ENCODE measurements around the gene KIRREL1. TPM values are rescaled to one million over a fixed set of nuclear protein-coding genes. Genes with fewer than 3 reads are reported as not detected.

The KIRREL1 gene
- total and polyA plus RNA-seq, 7 donors: 0.92 to 57.0 (median 29.0) TPM

DNA sequence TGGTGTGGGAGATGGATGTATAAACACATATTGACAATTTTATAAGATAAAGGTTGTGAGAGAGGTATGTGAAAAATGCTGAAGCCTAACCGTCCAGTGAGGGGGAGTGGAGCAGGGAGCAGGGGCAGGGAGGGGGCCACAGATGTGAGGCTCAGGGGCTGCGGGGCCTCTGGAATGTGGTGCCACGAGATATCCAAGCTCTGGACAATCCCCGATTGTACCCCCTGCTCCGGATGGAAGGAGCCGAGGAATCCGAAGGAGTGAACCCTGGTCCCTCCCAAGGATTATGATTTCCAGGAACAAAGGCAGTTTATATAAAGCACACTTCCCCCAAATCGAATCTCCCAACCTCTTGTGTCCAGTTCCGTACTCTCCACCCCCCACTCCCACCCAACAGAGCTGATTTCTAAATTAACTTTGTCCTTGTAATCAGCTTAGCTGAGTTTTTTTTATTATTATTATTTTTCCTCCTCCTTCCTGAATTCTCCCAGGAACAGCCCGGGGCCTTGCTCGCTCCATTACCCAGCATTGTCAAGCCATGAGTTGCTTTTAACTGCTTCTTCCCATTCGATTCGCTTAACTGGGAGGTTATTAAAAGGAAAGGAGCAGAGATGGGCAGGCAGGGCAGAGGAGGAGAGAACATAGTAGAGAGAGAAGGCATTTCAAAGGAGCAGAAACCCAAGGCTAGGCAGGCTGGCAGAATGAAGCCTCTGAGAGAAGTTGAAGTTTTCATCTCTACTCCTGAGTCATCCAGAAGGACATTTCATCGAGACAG lies 9.4 kb downstream of the KIRREL1 start:
- Histone ChIP-seq H3K4me1 (peaks cover 0 to 100% (median 95%) of the 10 kb centered on the region in 4 donors), H3K27me3 (no peaks in the 10 kb centered on the region), H3K4me3 (peak overlapping the region in 1 of 4 donors; percentile 4), H3K27ac (peak overlapping the region; percentile 45 to 96 (median 80)), H3K9me3 (no peaks in the 10 kb centered on the region), H3K36me3 (no peaks in the 10 kb centered on the region)
- intact Hi-C loops (cut with DNase I): no loop called here
- WGBS, 2 donors: 73 to 81% methylated on average over 14 of the region's 14 CpGs
- no peak for DNase-seq
- TF ChIP-seq EP300 (IDR thresholded peaks at IDR 0.05) (no peak), POLR2AphosphoS5 (IDR thresholded peaks at IDR 0.05) (no peak), POLR2A (IDR thresholded peaks at IDR 0.05) (no peak)
- TF ChIP-seq, protein P1, sequence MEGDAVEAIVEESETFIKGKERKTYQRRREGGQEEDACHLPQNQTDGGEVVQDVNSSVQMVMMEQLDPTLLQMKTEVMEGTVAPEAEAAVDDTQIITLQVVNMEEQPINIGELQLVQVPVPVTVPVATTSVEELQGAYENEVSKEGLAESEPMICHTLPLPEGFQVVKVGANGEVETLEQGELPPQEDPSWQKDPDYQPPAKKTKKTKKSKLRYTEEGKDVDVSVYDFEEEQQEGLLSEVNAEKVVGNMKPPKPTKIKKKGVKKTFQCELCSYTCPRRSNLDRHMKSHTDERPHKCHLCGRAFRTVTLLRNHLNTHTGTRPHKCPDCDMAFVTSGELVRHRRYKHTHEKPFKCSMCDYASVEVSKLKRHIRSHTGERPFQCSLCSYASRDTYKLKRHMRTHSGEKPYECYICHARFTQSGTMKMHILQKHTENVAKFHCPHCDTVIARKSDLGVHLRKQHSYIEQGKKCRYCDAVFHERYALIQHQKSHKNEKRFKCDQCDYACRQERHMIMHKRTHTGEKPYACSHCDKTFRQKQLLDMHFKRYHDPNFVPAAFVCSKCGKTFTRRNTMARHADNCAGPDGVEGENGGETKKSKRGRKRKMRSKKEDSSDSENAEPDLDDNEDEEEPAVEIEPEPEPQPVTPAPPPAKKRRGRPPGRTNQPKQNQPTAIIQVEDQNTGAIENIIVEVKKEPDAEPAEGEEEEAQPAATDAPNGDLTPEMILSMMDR (IDR thresholded peaks at IDR 0.05): no peak

DNA sequence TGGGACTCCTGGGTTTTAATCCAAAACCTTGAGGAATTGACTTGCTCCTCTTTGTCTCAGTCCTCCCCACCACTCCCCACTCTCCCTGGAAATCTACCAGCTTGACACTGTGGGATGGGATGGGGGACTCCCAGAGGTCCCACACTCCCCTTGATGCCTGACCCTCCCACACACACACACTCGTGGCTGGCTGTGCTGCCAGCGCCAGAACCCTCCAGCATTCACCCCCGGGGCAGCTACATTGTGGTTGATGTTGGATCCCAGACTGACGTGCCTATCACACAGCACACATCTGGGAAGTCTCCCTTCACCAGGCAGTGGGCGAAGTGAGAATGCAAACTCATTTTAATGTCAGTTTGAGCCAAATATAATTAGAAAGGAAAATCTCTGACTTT lies 10.0 kb downstream of the KIRREL1 start:
- Histone ChIP-seq H3K4me1 (peaks cover 0 to 100% (median 97%) of the 10 kb centered on the region in 4 donors), H3K27ac (peak overlapping the region; percentile 45 to 96 (median 80)), H3K9me3 (no peaks in the 10 kb centered on the region), H3K4me3 (no peak overlapping the region), H3K36me3 (no peaks in the 10 kb centered on the region), H3K27me3 (no peaks in the 10 kb centered on the region)
- TF ChIP-seq POLR2A (IDR thresholded peaks at IDR 0.05): no peak
- TF ChIP-seq EP300 (IDR thresholded peaks at IDR 0.05): no peak
- TF ChIP-seq POLR2AphosphoS5 (IDR thresholded peaks at IDR 0.05): no peak
- TF ChIP-seq, protein P1 (IDR thresholded peaks at IDR 0.05): no peak
- intact Hi-C loops (cut with DNase I): no loop called here
- WGBS, 2 donors: 55 to 69% methylated on average over 5 of the region's 5 CpGs
- no peak for DNase-seq

DNA sequence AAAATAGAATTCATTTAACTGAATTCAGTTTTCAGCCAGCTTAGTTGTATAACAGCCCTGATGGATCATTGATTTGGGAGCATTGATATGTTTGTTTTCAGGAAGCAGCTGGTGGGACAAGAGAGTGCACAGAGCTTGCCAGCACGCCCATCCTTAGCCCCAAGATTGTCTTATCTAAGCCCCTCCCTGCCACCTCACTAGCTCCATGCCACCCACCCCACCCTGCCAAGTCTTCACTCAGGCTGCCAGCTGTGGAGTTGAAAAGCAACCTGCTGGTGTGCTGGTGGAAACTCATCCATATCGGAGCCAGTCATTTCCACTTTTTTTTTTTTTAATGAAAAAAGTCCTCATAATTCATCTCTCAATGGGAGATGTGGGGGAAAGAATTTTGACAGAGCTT lies 11.8 kb downstream of the KIRREL1 start:
- WGBS, 2 donors: 45 to 68% methylated on average over 2 of the region's 2 CpGs
- TF ChIP-seq POLR2AphosphoS5 (IDR thresholded peaks at IDR 0.05): no peak
- TF ChIP-seq, protein P1 (IDR thresholded peaks at IDR 0.05): no peak
- Histone ChIP-seq H3K27ac (peak overlapping the region; percentile 10 to 96 (median 87)), H3K9me3 (no peaks in the 10 kb centered on the region), H3K4me1 (peaks cover 0 to 100% (median 99%) of the 10 kb centered on the region in 4 donors), H3K4me3 (no peak overlapping the region), H3K36me3 (no peaks in the 10 kb centered on the region), H3K27me3 (no peaks in the 10 kb centered on the region)
- intact Hi-C loops (cut with DNase I): no loop called here
- DNase-seq: no peak

DNA sequence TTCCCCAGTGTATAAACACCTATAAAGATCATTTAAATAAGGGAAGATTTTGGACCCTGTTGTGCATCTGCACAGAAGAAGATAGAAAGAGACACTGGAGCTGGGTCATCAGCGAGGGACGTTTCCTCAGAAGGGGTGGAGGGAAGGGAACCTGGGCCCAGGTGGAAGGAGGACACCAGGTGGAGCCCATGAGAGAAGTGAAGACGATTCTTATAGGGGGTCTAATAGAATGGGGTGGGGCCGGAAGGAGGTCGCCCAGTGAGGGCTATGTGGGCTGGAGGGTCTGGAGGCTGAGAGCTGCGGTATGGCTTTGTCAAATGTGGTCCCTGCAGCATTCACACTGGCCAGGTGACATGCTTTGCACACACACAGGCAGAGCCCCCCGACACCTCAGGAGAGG lies 13.7 kb downstream of the KIRREL1 start:
- Histone ChIP-seq H3K4me3 (no peak overlapping the region), H3K27ac (peak overlapping the region; percentile 86 to 96 (median 90)), H3K36me3 (no peaks in the 10 kb centered on the region), H3K27me3 (no peaks in the 10 kb centered on the region), H3K9me3 (no peaks in the 10 kb centered on the region), H3K4me1 (peaks cover 0 to 100% (median 99%) of the 10 kb centered on the region in 4 donors)
- 82 to 85% methylated on average over 7 of the region's 7 CpGs for WGBS, 2 donors
- intact Hi-C loops (cut with DNase I): no loop called here
- no peak for DNase-seq
- TF ChIP-seq POLR2AphosphoS5 (IDR thresholded peaks at IDR 0.05) (no peak), EP300 (IDR thresholded peaks at IDR 0.05) (no peak), POLR2A (IDR thresholded peaks at IDR 0.05) (no peak)

DNA sequence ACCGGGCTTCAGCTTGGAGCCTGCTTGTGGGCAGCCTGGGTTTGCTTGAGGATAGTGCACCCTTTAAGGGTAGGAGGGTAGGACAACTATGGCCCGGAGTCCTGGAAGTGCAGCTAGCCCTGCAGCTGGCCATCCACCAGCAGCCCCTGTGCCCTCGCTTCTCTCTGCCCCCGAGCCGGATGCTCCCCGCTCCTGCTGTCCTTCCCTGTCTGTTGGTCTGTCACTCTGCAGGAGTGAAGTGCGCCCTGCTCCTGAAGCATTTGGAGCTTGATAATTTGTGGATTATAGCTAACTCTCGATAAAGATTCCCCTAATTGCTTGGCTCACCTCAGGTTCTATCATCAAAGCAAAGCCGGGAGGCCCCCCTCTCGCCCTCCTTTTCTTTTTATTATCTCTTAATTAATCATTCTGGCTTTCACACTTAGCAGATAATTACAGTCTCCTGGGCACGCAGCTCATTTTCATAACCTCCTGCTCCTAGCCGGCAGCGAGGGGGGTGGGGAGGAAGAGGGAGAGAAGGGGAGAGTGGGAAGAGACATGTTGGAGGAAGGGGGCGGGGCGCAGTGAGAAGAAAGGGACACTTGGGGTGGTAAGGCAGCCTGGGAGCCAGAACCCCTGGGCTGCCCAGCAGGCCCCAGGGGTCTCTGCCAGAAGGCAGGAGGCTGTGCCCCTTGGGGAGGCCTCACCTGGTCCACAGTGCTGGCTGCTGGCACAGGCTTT lies 14.4 kb downstream of the KIRREL1 start:
- H3K4me1 ChIP-seq: peaks cover 0 to 100% (median 99%) of the 10 kb centered on the region in 4 donors
- no peaks in the 10 kb centered on the region for H3K36me3 ChIP-seq
- H3K9me3 ChIP-seq: no peaks in the 10 kb centered on the region
- peak overlapping the region; percentile 86 to 96 (median 90) for H3K27ac ChIP-seq
- WGBS, 2 donors: 71 to 77% methylated on average over 15 of the region's 15 CpGs
- TF ChIP-seq POLR2A (IDR thresholded peaks at IDR 0.05) (no peak), EP300 (IDR thresholded peaks at IDR 0.05) (no peak), POLR2AphosphoS5 (IDR thresholded peaks at IDR 0.05) (no peak)
- TF ChIP-seq, protein P1 (IDR thresholded peaks at IDR 0.05): no peak
- intact Hi-C loops (cut with DNase I): no loop called here
- no peak for DNase-seq
- H3K27me3 ChIP-seq: no peaks in the 10 kb centered on the region
- peak overlapping the region in 2 of 4 donors; percentile 1 to 2 for H3K4me3 ChIP-seq
